G401 (cell line): Measurements from ENCODE around the gene GBP6. TPM values are rescaled to one million over a fixed set of nuclear protein-coding genes. Genes with fewer than 3 reads are reported as not detected.
"Not testable (repeated sequence)": the region's sequence is repeated elsewhere in the genome, so short reads cannot be mapped to it uniquely, and the experiment has no call there.

Experiments
- DNase-seq: peaks from one replicate; pipeline ENCODE4 v3.0.0-alpha.2; 2015; ENCODE audit warnings: low spot score
- in situ Hi-C: cut with HindIII; loops from 2 replicates; pipeline ENCODE4 v1.10.0; 2016; ENCODE audit warnings: low sequenced_read_pairs, mixed read lengths
- total RNA-seq: library from RNA; depleted of rRNA; stranded (reverse); fragments of >200 nt; shearing (Covaris generic); gene quantifications from 2 replicates; pipeline ENCODE4 v1.2.3, GENCODE V29; 2014

GBP6 gene
- total RNA-seq, 1 experiment from 2014 or later: not detected

DNA sequence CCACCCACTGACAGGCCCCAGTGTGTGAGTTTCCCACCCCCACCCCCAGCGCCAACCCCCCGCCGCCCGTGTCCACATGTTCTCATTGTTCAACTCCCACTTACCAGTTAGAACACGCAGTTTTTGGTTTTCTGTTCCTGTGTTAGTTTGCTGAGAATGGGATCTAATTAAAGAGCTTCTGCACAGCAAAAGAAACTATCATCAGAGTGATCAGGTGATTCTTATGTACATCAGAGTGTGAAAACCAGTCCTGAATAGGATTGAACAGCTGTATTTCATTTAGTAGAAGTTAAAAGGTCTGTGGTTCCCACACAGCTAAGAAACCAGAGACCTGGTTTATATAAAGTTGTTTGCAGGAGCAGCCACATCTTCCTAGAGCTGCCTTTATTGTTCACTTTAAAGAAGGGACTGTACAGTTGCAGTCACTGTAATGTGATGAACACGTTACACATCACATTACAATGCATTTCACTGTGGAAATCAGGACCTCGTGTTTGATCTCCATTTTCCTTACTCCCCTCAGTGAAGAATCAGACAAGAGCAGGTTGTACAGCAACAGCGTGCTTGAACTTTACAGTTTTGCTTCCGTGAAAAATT, 1.2 kb downstream of the GBP6 start:
- no peak for DNase-seq
- in situ Hi-C loops: no loop called here

DNA sequence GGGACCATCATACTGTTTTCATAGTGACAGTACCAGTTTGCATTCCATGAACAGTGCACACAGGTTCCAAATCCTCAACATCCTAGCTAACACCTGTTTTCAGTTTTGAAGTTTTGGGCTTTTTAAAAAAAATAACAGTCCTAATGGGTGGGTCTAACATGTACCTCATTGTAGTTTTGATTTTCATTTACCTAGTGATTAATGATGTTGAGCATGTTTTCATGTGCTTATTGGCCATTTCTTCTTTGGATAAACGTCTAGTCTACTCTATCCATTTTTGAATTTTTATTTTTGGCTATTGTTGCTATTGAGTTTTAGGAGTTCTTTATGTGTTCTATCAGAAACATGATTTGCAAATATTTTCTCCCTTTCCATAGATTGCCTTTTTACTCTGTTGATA, 3.4 kb downstream of the GBP6 start:
- in situ Hi-C loops: no loop called here
- no peak for DNase-seq

DNA sequence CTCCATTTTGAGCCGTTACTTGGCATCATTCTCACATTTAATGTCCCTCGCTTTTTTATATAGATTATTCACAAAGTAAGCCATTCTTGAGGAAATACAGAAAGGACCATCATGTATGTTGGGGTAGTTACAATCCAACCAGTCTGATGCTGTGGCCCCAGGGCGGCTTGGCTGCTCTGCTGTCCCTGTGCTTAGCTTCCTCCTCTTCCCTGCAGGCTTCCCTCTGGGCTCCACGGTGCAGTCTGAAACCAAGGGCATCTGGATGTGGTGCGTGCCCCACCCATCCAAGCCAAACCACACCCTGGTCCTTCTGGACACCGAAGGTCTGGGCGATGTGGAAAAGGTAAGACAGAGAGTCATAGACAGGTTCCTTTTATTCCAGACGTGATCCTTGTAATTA, 5.5 kb downstream of the GBP6 start:
- in situ Hi-C loops: no loop called here
- DNase-seq: no peak

DNA sequence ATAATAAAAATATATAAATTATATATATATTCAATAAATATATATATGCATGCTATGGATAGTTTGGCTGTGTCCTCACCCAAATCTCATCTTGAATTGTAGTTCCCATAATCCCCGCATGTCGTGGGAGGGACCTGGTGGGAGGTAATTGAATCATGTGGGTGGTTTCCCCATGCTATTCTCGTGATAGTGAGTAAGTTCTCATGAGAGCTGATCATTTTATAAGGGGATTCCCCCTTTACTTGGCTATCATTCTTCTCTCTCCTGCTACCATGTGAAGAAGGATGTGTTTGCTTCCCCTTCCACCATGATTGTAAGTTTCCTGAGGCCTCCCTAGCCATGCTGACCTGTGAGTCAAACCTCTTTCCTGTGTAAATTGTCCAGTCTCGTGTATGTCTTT, 10.0 kb downstream of the GBP6 start:
- in situ Hi-C loops, DNase-seq: not testable (repeated sequence)

DNA sequence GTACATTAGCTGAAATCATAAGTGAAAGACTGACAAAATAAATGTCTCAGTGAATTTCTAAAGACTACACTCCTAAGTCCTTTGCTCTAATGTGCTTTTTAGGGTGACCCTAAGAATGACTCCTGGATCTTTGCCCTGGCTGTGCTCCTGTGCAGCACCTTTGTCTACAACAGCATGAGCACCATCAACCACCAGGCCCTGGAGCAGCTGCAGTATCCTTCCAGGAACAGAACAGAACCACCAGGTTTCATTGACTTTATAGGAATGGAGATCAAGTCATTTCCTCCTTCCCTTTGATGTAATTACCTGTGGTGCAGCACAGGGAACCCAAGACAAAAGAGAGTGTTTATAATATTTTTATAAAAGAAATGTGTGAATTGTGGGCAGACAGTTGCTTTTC, 14.1 kb downstream of the GBP6 start:
- in situ Hi-C loops: no loop called here
- no peak for DNase-seq

DNA sequence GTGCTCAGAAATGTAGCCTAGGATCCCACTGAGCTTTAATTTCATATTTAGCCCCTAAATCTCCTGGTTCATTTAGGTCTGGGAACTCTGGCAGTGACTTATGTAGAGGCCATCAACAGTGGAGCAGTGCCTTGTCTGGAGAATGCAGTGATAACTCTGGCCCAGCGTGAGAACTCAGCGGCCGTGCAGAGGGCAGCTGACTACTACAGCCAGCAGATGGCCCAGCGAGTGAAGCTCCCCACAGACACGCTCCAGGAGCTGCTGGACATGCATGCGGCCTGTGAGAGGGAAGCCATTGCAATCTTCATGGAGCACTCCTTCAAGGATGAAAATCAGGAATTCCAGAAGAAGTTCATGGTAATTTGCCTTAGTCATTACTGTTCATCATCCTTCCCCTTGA, 17.8 kb downstream of the GBP6 start:
- in situ Hi-C loops: no loop called here
- DNase-seq: no peak

DNA sequence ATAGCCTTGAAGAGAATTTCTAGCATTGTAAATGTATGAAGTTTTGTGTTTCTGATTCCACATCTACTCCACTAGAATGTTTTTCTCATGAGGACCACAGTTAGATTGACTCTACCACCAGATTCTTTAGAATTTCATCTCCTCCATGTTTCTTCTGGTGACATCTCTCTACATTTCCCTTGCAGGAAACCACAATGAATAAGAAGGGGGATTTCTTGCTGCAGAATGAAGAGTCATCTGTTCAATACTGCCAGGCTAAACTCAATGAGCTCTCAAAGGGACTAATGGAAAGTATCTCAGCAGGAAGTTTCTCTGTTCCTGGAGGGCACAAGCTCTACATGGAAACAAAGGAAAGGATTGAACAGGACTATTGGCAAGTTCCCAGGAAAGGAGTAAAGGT, 18.6 kb downstream of the GBP6 start:
- DNase-seq: no peak
- in situ Hi-C loops: no loop called here

DNA sequence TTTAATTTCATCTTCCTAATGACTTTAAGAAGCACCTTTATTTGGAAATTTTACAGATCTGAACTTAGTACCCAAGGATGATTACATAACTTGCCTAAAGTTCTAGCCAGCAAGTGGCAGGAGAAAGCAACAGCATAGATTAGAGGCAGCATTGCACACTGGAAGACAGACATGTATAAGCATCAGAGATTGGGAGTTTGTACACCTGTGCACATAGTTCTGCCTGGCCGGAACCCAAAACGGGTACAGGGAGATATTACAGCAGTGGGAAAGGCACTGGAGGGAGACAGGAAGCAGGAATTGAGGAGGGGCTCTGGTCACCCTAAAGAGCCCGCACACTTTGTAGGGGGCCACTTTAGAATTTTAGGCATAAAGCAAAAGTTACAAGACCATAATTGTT, 19.3 kb downstream of the GBP6 start:
- no peak for DNase-seq
- in situ Hi-C loops: no loop called here

DNA sequence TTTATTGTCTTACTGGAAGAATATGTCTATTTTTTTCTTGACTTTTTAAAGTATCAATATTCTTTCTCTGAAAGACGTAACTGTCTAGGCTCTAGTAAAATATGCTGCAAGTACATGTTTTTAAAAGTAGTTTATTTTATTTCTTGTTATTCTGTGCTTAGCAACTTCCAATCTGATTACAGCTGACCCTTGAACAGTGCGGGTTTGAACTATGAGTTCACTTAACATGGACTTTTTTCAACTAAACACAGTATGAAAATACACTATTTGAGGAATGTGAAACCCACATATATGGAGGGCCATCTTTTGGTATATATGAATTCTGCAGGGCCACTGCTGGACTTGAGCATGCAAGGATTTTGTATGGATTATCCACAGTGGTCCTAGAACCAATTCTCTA, 26.8 kb downstream of the GBP6 start:
- in situ Hi-C loops: no loop called here
- no peak for DNase-seq

DNA sequence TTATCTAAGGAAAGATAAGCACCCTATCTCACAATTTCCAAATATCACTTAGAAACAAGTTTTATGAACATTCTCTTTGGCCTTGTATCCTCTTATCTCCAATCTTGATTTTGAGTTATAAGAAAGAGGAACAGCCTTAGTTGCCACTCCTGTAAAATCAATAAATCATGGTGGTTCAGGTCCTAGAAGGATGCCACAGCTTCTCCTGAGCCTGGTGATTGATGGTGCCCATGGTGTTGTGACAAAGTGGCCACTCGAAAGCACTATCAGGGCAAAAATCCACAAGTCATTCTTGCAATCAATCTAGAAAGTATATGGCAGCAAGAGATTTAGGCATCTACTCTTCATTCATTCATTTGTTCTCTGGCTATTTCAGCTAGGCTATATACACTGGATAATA, 27.8 kb downstream of the GBP6 start:
- no peak for DNase-seq
- in situ Hi-C loops: no loop called here

DNA sequence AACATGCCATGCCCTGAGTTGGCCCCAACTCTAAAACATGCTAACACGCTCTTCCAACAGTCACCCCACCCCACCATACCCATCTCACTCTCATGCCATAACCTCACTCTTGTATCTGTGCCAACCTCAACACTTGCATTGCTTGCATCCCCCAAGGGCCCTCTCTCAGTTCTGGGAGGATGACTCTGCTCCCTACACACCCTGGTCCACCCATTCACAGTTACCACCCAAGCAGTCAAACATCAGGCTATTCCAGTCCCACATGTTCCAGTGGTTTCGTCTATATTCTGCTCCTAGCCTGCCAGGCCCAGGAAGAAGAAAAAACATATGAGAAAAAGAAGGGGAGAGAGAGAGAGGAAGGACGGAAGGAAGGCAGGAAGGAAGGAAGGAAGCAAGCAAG, 31.0 kb downstream of the GBP6 start:
- DNase-seq: no peak
- in situ Hi-C loops: no loop called here

DNA sequence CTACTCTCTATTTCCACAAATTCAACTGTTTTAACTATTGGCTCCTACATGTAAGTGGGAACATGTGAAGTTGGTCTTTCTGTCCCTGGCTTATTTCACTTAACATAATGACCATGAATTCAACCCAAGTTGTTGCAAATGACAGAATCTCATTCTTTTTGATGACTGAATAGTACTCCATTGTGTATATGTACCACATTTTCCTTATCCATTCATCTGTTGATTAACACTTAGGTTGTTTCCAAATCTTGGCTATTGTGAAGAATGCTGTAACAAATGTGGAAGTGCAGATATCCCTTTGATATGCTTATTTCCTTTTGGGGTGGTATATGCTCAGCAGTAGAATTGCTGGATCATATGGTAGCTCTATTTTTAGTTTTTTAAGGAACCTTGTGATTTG, 33.0 kb downstream of the GBP6 start:
- DNase-seq: no peak
- in situ Hi-C loops: no loop called here

DNA sequence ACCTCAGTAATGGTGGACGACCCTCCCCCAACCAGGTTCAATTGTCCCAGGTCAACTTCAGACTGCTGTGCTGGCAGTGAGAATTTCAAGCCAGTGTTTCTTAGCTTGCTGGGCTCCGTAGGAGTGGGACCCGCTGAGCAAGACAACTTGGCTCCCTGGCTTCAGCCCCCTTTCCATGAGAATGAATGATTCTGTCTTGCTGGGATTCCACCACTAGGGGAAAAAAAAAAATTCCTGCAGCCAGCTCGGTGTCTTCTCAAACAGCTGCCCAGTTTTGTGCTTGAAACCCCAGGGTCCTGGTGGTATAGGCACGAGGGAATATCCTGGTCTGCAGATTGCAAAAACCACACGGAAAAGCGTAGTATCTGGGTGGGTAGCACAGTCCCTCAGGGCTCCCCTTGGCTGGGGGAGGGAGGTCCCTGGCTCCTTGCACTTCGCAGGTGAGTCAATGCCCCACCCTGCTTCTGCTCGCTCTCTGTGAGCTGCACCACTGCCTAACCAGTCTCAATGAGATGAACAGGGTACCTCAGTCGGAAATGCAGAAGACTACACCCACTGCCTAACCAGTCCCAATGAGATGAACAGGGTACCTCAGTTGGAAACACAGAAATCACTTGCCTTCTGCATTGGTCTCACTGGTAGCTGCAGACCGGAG, 41.5 kb downstream of the GBP6 start:
- DNase-seq: no peak
- in situ Hi-C loops: no loop called here

DNA sequence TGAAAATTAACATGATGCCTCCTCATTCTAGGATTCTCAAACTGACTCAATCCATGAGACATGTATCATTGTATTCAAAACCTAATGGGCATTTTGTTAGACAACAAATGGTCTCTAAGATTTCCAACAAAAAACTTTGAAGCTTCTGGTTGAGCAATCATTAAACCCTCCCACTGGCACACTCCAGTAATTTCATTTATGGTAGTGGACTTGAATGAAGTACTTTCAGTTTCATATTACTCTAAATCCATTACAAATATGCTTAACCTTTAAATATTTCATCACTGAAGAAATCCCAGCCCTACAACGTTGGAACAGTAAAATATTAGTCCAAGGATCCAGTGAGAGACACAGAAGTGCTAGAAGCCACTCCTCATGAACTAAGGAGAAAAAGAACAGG, 43.5 kb downstream of the GBP6 start:
- in situ Hi-C loops: no loop called here
- DNase-seq: no peak

DNA sequence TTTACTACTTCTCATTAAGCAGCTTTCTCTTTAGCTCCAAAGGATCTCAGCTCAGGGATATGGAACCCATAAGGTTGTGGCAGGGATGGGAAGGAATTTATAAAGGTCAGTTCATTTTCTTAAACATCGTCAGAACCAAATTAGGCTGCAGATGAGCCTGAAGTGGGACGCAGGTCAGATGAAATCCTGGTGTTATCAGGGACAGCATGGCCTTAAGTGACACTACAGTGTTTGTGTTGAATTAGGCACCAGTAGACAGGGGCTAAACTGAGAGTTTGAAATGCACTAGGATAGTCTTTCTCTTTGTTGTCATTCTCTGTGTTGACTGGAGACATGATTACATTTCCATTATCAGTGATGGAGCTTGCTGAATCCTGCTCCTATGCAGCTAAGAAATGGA, 43.9 kb downstream of the GBP6 start:
- DNase-seq, in situ Hi-C loops: not testable (repeated sequence)

DNA sequence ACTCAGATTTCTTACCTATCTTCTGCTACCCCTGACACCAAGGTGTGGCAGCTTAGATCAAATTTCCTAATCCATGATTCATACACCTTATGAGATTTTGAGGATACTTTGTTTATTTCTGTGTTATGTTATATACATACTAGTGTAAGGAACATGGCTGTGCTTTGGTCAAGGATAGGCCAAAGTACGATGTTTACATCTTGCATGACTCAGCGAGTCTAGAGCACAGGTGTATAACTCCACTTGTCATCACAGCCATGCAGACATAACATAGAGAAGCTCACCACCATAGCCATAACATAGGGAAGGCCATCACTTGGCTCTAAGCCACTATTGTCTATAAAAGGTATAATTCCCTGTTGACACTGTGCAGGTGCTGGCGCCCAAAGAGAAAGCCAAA, 61.2 kb downstream of the GBP6 start:
- in situ Hi-C loops: no loop called here
- no peak for DNase-seq

DNA sequence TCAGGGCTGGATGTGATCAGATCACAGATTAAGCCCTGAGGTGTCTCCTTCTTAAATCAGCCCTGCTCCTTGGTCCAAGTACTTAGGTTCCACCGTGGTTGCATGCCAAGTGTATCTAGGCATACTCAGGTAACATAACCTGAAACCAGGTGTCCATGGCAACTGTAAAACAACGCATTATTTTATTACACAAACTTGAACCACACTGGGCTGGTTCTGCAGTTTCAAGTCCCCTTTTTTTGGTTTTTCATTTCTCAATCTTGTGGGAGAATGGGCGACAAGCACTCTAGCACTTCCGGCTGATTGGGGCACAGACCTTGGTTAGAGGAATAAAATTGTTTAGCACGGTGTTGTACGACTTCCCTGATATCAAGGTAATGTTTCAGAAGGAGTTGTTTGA, 65.2 kb downstream of the GBP6 start:
- in situ Hi-C loops: no loop called here
- no peak for DNase-seq

DNA sequence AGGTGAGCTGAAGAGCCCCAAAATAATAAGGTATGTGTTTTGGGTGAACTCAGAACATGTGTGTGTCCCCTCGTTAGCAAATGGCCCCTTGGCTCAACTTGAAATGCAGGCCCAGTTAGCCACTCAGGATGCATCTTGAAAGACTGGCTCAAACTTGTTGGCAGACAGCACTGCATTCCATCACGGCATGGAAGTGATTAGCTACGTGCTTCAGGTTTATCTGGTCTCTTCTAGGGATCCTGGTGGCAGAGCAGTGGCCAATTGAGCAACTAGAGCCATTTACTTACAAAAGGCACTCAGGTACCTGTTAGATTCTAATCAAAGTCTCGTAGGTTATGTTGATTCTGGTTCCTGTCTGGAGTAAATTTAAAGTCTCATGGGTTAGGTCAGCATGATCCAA, 65.8 kb downstream of the GBP6 start:
- in situ Hi-C loops: not testable (repeated sequence)

DNA sequence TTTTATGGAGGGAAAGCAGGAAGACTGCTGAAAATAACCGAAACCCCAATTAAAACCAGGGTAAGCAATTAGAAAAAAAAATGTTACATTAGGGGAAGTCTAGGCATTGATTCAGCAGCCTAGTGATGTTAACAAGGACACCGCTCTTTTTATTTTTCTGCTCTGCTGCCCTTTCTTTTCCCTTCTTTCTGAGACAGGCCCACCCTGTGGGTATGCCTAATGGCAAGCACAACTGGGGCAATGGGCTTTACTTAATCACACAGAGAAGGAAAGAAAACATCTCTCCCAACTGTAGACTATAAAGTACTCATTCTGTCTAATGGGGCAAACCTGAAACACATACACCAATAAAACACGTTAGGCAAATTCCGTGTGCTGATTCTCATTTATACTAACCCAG, 69.6 kb downstream of the GBP6 start:
- in situ Hi-C loops: no loop called here
- DNase-seq: no peak

More for the DNA sequence above, 65.8 kb downstream of the GBP6 start:
- not testable (repeated sequence) for DNase-seq

DNA sequence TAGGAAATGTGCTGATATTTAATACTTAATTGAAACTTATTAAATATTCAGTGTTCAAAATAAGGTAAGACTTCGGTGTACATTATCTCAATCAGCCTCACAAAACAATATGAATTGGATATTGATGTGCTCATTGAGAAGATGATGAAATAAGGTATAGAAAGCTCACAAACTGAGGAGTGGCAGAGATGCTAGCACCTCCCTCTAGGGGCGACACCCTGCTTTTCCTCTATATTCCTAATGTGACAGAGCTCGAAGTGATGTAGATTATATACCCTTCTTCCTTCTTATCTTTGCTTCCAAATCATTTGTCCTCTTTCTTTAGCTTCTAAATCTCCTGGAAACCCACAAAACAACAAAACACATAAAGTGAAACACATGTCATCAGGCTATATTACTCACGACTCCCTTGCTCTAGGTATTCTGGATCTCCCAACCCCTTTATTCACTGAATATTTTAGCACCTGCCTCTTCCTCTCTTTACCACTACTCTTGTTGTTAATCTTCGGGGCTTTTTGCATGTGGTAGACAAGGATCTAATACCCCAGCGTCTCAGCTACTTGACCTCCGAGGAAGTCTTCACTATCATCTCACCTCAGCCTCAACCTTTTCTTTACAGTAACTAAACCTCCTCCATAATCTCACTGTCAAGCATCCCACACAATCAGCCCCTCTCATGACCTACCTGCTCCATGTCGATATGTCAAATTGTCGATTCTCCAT, 70.4 kb downstream of the GBP6 start:
- DNase-seq, in situ Hi-C loops: not testable (repeated sequence)
